GM04503 (cell line): ENCODE results near the gene COL27A1.

Source experiments
- DNase-seq: peaks from one replicate; pipeline ENCODE4 v3.0.0-alpha.2; 2012; ENCODE audit warnings: low read depth

The COL27A1 gene

GRCh38 chr9:114149765-114150340 is 5.5 kb upstream of the COL27A1 start:
- DNase-seq: no peak

GRCh38 chr9:114150608-114151007 is 4.7 kb upstream of the COL27A1 start:
- no peak for DNase-seq

GRCh38 chr9:114151426-114151956 is 3.8 kb upstream of the COL27A1 start:
- DNase-seq: no peak

GRCh38 chr9:114153761-114154599 is 1.4 kb upstream of the COL27A1 start:
- DNase-seq: no peak

- no peak for DNase-seq
These were observed 686 bp upstream of the COL27A1 start for GRCh38 chr9:114154600-114155102.

GRCh38 chr9:114155995-114156656 is 789 bp downstream of the COL27A1 start:
- no peak for DNase-seq

- no peak for DNase-seq
These were observed 1.5 kb downstream of the COL27A1 start for GRCh38 chr9:114156657-114157421.

GRCh38 chr9:114157516-114158176 is 2.3 kb downstream of the COL27A1 start:
- DNase-seq: no peak

- DNase-seq: no peak
These were observed 3.3 kb downstream of the COL27A1 start for GRCh38 chr9:114158482-114159130.

- DNase-seq: no peak
These were observed 4.4 kb downstream of the COL27A1 start for GRCh38 chr9:114159691-114160090.

GRCh38 chr9:114161513-114161912 is 6.2 kb downstream of the COL27A1 start:
- DNase-seq: no peak

- no peak for DNase-seq
These were observed 8.2 kb downstream of the COL27A1 start for GRCh38 chr9:114163517-114163951.

GRCh38 chr9:114164191-114164794 is 9.0 kb downstream of the COL27A1 start:
- DNase-seq: no peak

- no peak for DNase-seq
These were observed 10.2 kb downstream of the COL27A1 start for GRCh38 chr9:114165407-114166102.

GRCh38 chr9:114166103-114166470 is 10.8 kb downstream of the COL27A1 start:
- DNase-seq: no peak

- DNase-seq: no peak
These were observed 11.6 kb downstream of the COL27A1 start for GRCh38 chr9:114166614-114167572.

GRCh38 chr9:114167591-114168091 is 12.3 kb downstream of the COL27A1 start:
- no peak for DNase-seq

GRCh38 chr9:114168281-114169028 is 13.1 kb downstream of the COL27A1 start:
- no peak for DNase-seq
